PC-9 (cell line): Measurements from ENCODE around the gene GATC. TPM values are rescaled to one million over a fixed set of nuclear protein-coding genes. Genes with fewer than 3 reads are reported as not detected.

Experiments used
- BruUV-seq: library from RNA; stranded (reverse); fragments of 400-500 nt; replicated peaks from 2 replicates; lab custom pipeline; 2021; lab: Mats Ljungman, UMichigan
- CTCF ChIA-PET: fragments of 300-600 bp; sonication (Branson Sonifier 250); formaldehyde crosslinking; loops from one replicate; lab custom pipeline; 2022; ENCODE audit warnings: antibody characterized with exemption; lab: Charles Lee
- POLR2A ChIA-PET: fragments of 300-600 bp; sonication (Branson Sonifier 250); formaldehyde crosslinking; loops from one replicate; lab custom pipeline; 2022; ENCODE audit warnings: antibody characterized with exemption; ENCODE audit not compliant: unreplicated experiment; lab: Charles Lee
- DNase-seq, 2 experiments: peaks; one replicate each; pipeline versions ENCODE4 v3.0.0 to v3.0.0-alpha.2; 2015 to 2022; ENCODE audit warnings: mixed read lengths in 1 of 2
- H2AFZ ChIP-seq: fragments of 200-600 bp; sonication (generic); 2 replicates; pipeline ENCODE4 v1.8.1; 2017; ENCODE audit warnings: antibody characterized with exemption
- H3F3A ChIP-seq: fragments of 200-600 bp; sonication (generic); 2 replicates; pipeline ENCODE4 v1.8.1; 2017; ENCODE audit warnings: antibody characterized with exemption, mild to moderate bottlenecking, low read depth; ENCODE audit not compliant: insufficient read depth
- H3K27ac ChIP-seq: fragments of 200-600 bp; sonication (generic); 2 replicates; pipeline ENCODE4 v1.6.1; 2016; ENCODE audit warnings: mixed run types
- H3K27me3 ChIP-seq: fragments of 200-600 bp; sonication (generic); 2 replicates; pipeline ENCODE4 v1.6.1; 2016; ENCODE audit warnings: low read depth, mixed run types; ENCODE audit not compliant: insufficient read depth
- H3K36me3 ChIP-seq: fragments of 200-600 bp; sonication (generic); 2 replicates; pipeline ENCODE4 v1.6.1; 2016; ENCODE audit warnings: low read depth, mixed run types
- H3K4me1 ChIP-seq: fragments of 200-600 bp; sonication (generic); replicated peaks from 2 replicates; pipeline ENCODE4 v1.6.1; 2016; ENCODE audit warnings: mixed run types; ENCODE audit not compliant: insufficient read depth
- H3K4me2 ChIP-seq: fragments of 200-600 bp; sonication (generic); 2 replicates; pipeline ENCODE4 v1.6.1; 2017; ENCODE audit warnings: mixed run types
- H3K4me3 ChIP-seq: fragments of 200-600 bp; sonication (generic); 2 replicates; pipeline ENCODE4 v1.6.1; 2016; ENCODE audit warnings: mixed run types
- H3K79me2 ChIP-seq: fragments of 200-600 bp; sonication (generic); 2 replicates; pipeline ENCODE4 v1.6.1; 2017; ENCODE audit warnings: low read depth, mixed run types
- H3K9me2 ChIP-seq: fragments of 200-600 bp; sonication (generic); 2 replicates; pipeline ENCODE4 v1.8.1; 2017; ENCODE audit warnings: mild to moderate bottlenecking; ENCODE audit not compliant: insufficient read depth
- H3K9me3 ChIP-seq: fragments of 200-600 bp; sonication (generic); 2 replicates; pipeline ENCODE4 v1.8.1; 2016; ENCODE audit warnings: low read depth; ENCODE audit not compliant: insufficient read depth
- H4K20me1 ChIP-seq: fragments of 200-600 bp; sonication (generic); 2 replicates; pipeline ENCODE4 v1.8.1; 2017; ENCODE audit not compliant: insufficient read depth
- EZH2 ChIP-seq: fragments of 200-600 bp; sonication (generic); IDR thresholded peaks from 2 replicates; pipeline ENCODE4 v1.8.0; 2017; ENCODE audit warnings: antibody characterized with exemption, low read depth
- intact Hi-C: fragments of 100-400 bp; cut with micrococcal nuclease; formaldehyde crosslinking; loops from one replicate; pipeline ENCODE4 v1.10.0; 2022; ENCODE audit not compliant: unreplicated experiment
- total RNA-seq: library from RNA; stranded (reverse); gene quantifications from 2 replicates; pipeline ENCODE4 v1.2.3, GENCODE V29; 2021
- TF ChIP-seq, protein P1 (sequence below): fragments of 200-600 bp; sonication (generic); conservative IDR thresholded peaks from 2 replicates; pipeline ENCODE4 v1.6.1; 2017; ENCODE audit warnings: mixed run types, antibody characterized with exemption, mild to moderate bottlenecking, moderate library complexity

GATC gene
- total RNA-seq, 1 experiment from 2014 or later: 24.3 TPM

DNA sequence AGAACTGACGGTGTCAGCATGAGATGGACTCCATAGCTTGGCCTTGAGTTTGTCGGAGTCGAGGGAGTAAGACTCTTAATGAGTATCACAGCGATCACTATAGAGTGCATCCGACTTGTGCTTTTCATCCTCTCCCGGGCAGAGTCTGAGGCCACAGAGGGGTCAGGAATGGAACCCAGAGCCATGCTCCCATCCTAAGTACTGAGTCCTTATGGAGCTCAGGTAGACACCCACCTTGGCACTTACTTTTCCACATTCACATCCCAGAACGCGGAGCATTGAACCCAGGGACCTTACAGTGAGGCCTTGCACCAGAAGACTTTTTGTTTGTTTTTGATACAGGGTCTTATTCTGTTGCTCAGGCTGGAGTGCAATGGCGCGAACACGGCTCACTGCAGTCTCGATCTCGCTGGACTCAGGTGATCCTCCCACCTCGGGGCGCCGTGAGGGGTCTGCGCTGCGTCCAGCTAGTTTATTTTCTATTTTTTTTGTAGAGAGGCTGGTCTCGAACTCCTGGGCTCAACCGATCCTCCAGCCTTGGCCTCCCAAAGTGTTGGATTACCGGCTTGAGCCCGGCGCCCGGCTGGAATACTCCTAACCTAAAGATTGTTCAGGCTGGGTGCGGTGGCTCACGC, 24.0 kb downstream of the GATC start:
- TF ChIP-seq EZH2: no peak
- TF ChIP-seq, protein P1, sequence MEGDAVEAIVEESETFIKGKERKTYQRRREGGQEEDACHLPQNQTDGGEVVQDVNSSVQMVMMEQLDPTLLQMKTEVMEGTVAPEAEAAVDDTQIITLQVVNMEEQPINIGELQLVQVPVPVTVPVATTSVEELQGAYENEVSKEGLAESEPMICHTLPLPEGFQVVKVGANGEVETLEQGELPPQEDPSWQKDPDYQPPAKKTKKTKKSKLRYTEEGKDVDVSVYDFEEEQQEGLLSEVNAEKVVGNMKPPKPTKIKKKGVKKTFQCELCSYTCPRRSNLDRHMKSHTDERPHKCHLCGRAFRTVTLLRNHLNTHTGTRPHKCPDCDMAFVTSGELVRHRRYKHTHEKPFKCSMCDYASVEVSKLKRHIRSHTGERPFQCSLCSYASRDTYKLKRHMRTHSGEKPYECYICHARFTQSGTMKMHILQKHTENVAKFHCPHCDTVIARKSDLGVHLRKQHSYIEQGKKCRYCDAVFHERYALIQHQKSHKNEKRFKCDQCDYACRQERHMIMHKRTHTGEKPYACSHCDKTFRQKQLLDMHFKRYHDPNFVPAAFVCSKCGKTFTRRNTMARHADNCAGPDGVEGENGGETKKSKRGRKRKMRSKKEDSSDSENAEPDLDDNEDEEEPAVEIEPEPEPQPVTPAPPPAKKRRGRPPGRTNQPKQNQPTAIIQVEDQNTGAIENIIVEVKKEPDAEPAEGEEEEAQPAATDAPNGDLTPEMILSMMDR: no peak
- H3K9me3 ChIP-seq: no peaks in the 10 kb centered on the region
- H3K4me2 ChIP-seq: peak overlapping the region; percentile 94
- peak in 1 of 2 experiments; percentile 12 for DNase-seq
- H3K27ac ChIP-seq: no peak overlapping the region
- peaks cover 79% of the 10 kb centered on the region for H3K79me2 ChIP-seq
- H3K9me2 ChIP-seq: no peaks in the 10 kb centered on the region
- H3K27me3 ChIP-seq: no peaks in the 10 kb centered on the region
- peaks cover 31% of the 10 kb centered on the region for H4K20me1 ChIP-seq
- BruUV-seq: no TSS peak
- CTCF ChIA-PET: interaction anchor here (0.5 to 0.7 kb wide), 3 partner anchors 27 to 353 kb away, joined by 5 to 12 read pairs (median 8); partner anchors contain the start of gene RAB35
- H3K4me3 ChIP-seq: peak overlapping the region; percentile 77
- POLR2A ChIA-PET: interaction anchor here (1.0 kb wide), 1 partner anchor 179 kb away, joined by 6 read pairs; no protein-coding TSS in a partner anchor
- peaks cover 58% of the 10 kb centered on the region for H3K4me1 ChIP-seq
- H2AFZ ChIP-seq: peak overlapping the region; percentile 94
- intact Hi-C loops: no loop called here
- peaks cover 44% of the 10 kb centered on the region for H3F3A ChIP-seq
- H3K36me3 ChIP-seq: peaks cover 10% of the 10 kb centered on the region; the same call in 1 of the 2 replicates

DNA sequence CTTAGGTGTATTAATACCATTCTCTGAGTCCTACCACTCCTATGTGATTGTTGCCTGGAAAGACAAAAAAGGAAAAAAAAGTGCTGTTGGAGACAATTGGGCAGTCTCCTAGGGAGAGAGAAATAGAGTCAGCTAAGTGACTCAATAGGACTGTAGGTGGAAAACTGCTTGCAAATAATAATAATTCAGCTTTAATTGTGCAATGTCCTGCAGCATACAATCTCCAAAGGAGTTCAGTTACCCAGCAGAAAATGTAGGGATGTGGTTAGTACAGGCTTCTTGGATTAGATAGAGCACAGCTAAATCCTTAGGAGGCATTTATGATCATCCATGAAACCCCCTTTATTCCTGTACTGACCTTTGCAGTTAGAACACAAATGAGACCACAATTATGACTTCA, 26.3 kb downstream of the GATC start:
- CTCF ChIA-PET: interaction anchor here (1.1 kb wide), 1 partner anchor 23 kb away, joined by 4 read pairs; no protein-coding TSS in a partner anchor

More for the DNA sequence above, 26.3 kb downstream of the GATC start:
- Histone ChIP-seq H3K4me2 (peak overlapping the region; percentile 65; the same call in 1 of the 2 replicates), H3K9me3 (no peaks in the 10 kb centered on the region), H2AFZ (no peak overlapping the region), H3K4me3 (no peak overlapping the region), H4K20me1 (peaks cover 8% of the 10 kb centered on the region), H3K9me2 (no peaks in the 10 kb centered on the region), H3F3A (peaks cover 31% of the 10 kb centered on the region), H3K79me2 (peaks cover 61% of the 10 kb centered on the region), H3K27me3 (no peaks in the 10 kb centered on the region), H3K4me1 (peaks cover 60% of the 10 kb centered on the region), H3K27ac (peak overlapping the region; percentile 84), H3K36me3 (no peaks in the 10 kb centered on the region; the same call in 1 of the 2 replicates)
- POLR2A ChIA-PET: interaction anchor here (0.6 kb wide), 1 partner anchor 155 kb away, joined by 6 read pairs; no protein-coding TSS in a partner anchor
- TF ChIP-seq, protein P1: no peak
- intact Hi-C loops: no loop called here
- no TSS peak for BruUV-seq
- DNase-seq: no peak
